ENCODE data around the gene MFSD6.

DNA sequence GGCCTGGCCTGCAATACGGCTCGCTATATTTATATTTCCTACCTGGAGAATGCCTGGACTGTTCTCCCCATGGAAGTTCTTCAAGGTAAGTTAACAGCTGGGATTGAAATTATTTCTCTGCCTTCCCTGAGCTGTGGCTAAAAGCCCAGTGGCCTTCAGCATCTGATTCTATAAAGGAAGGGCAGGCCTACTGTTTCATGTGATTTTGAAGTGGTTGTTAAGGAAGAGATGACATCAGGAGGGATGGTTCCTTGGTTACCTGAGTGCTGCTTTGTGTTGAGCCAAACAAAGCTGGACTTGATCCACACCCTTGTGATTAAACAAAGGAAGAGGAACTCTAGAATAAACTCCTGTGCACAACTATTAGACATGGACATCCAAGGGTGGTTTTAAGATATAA is 61.6 kb downstream of the MFSD6 start:
- TF ChIP-seq, protein P1, sequence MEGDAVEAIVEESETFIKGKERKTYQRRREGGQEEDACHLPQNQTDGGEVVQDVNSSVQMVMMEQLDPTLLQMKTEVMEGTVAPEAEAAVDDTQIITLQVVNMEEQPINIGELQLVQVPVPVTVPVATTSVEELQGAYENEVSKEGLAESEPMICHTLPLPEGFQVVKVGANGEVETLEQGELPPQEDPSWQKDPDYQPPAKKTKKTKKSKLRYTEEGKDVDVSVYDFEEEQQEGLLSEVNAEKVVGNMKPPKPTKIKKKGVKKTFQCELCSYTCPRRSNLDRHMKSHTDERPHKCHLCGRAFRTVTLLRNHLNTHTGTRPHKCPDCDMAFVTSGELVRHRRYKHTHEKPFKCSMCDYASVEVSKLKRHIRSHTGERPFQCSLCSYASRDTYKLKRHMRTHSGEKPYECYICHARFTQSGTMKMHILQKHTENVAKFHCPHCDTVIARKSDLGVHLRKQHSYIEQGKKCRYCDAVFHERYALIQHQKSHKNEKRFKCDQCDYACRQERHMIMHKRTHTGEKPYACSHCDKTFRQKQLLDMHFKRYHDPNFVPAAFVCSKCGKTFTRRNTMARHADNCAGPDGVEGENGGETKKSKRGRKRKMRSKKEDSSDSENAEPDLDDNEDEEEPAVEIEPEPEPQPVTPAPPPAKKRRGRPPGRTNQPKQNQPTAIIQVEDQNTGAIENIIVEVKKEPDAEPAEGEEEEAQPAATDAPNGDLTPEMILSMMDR (IDR thresholded peaks at IDR 0.05; ENCODE audit: control extremely low read depth in 1 of 3, insufficient read depth in 1 of 3, low read depth in 1 of 3, low read length in 3 of 3): no peak
- TF ChIP-seq BRCA1 (IDR thresholded peaks at IDR 0.05; ENCODE audit: low read depth, low read length) (no peak), POLR2A (IDR thresholded peaks at IDR 0.05; ENCODE audit: control extremely low read depth in 1 of 2, low read depth in 2 of 2, low read length in 2 of 2) (no peak), POLR2AphosphoS5 (IDR thresholded peaks at IDR 0.05; ENCODE audit: low read depth, low read length) (no peak), JUND (IDR thresholded peaks at IDR 0.05; ENCODE audit: low read length) (no peak), CHD2 (IDR thresholded peaks at IDR 0.05; ENCODE audit: low read length) (no peak)
